ENCODE measurements around the gene SLC25A10. TPM values are rescaled to one million over a fixed set of nuclear protein-coding genes. Genes with fewer than 3 reads are reported as not detected.
A peak's percentile ranks its signal among the peaks of the same experiment; 100 is the strongest.

The SLC25A10 gene
- total RNA-seq, 1 donor from 2014 or later: 60.8 TPM

- DNase-seq: no peak
- Mint-ChIP-seq H3K9me3 (ENCODE audit: unreplicated experiment) (peaks cover 10% of the 10 kb centered on the region), H3K4me3 (ENCODE audit: unreplicated experiment) (peak overlapping the region; percentile 61), H3K27me3 (ENCODE audit: unreplicated experiment) (peaks cover 3% of the 10 kb centered on the region), H3K36me3 (ENCODE audit: unreplicated experiment) (no peaks in the 10 kb centered on the region), H3K27ac (ENCODE audit: unreplicated experiment) (no peak overlapping the region), H3K4me1 (ENCODE audit: low read depth, unreplicated experiment) (peaks cover 9% of the 10 kb centered on the region)
- no peak for TF ChIP-seq CTCF (IDR thresholded peaks at IDR 0.05; ENCODE audit: partially characterized antibody, unreplicated experiment)
Measured at GRCh38 chr17:81705518-81706231, 6.4 kb upstream of the SLC25A10 start.

- Mint-ChIP-seq H3K27me3 (ENCODE audit: unreplicated experiment) (peaks cover 5% of the 10 kb centered on the region), H3K4me1 (ENCODE audit: low read depth, unreplicated experiment) (peaks cover 12% of the 10 kb centered on the region), H3K4me3 (ENCODE audit: unreplicated experiment) (no peak overlapping the region), H3K27ac (ENCODE audit: unreplicated experiment) (no peak overlapping the region), H3K36me3 (ENCODE audit: unreplicated experiment) (no peaks in the 10 kb centered on the region), H3K9me3 (ENCODE audit: unreplicated experiment) (peaks cover 11% of the 10 kb centered on the region)
- no peak for TF ChIP-seq CTCF (IDR thresholded peaks at IDR 0.05; ENCODE audit: partially characterized antibody, unreplicated experiment)
- no peak for DNase-seq
Measured at GRCh38 chr17:81706232-81706611, 5.9 kb upstream of the SLC25A10 start.

- Mint-ChIP-seq H3K4me3 (ENCODE audit: unreplicated experiment) (no peak overlapping the region), H3K9me3 (ENCODE audit: unreplicated experiment) (peaks cover 11% of the 10 kb centered on the region), H3K4me1 (ENCODE audit: low read depth, unreplicated experiment) (peaks cover 12% of the 10 kb centered on the region), H3K27me3 (ENCODE audit: unreplicated experiment) (peaks cover 5% of the 10 kb centered on the region), H3K36me3 (ENCODE audit: unreplicated experiment) (no peaks in the 10 kb centered on the region), H3K27ac (ENCODE audit: unreplicated experiment) (peak overlapping the region; percentile 64)
- no peak for DNase-seq
- no peak for TF ChIP-seq CTCF (IDR thresholded peaks at IDR 0.05; ENCODE audit: partially characterized antibody, unreplicated experiment)
Measured at GRCh38 chr17:81706757-81707624, 5.1 kb upstream of the SLC25A10 start.

- no peak for TF ChIP-seq CTCF (IDR thresholded peaks at IDR 0.05; ENCODE audit: partially characterized antibody, unreplicated experiment)
- Mint-ChIP-seq H3K36me3 (ENCODE audit: unreplicated experiment) (no peaks in the 10 kb centered on the region), H3K27me3 (ENCODE audit: unreplicated experiment) (peaks cover 9% of the 10 kb centered on the region), H3K4me3 (ENCODE audit: unreplicated experiment) (no peak overlapping the region), H3K4me1 (ENCODE audit: low read depth, unreplicated experiment) (peaks cover 10% of the 10 kb centered on the region), H3K27ac (ENCODE audit: unreplicated experiment) (no peak overlapping the region), H3K9me3 (ENCODE audit: unreplicated experiment) (peaks cover 8% of the 10 kb centered on the region)
- DNase-seq: no peak
Measured at GRCh38 chr17:81707725-81708646, 4.1 kb upstream of the SLC25A10 start.

All from glutamatergic neuron (in vitro differentiated cells).